H1 (cell line): Measurements from ENCODE around the gene PLCH2. TPM values are rescaled to one million over a fixed set of nuclear protein-coding genes. Genes with fewer than 3 reads are reported as not detected.

Source experiments
- CREB1 ChIP-seq: IDR thresholded peaks from 2 replicates; pipeline ENCODE4 v1.6.1; 2012; ENCODE audit warnings: inconsistent platforms
- CTBP2 ChIP-seq: IDR thresholded peaks from 2 replicates; pipeline ENCODE4 v1.7.0; 2011; ENCODE audit warnings: borderline replicate concordance, mild to moderate bottlenecking, moderate library complexity, mixed read lengths, low read length; ENCODE audit not compliant: insufficient read depth, insufficient read length
- NANOG ChIP-seq: IDR thresholded peaks from 2 replicates; pipeline ENCODE4 v1.6.1; 2011; ENCODE audit warnings: low read length, low read depth, mild to moderate bottlenecking, inconsistent platforms; ENCODE audit not compliant: insufficient read depth, poor library complexity, severe bottlenecking
- PHF8 ChIP-seq: fragments of 200-600 bp; sonication (generic); conservative IDR thresholded peaks from 2 replicates; pipeline ENCODE4 v1.7.1; 2012; ENCODE audit warnings: low read depth, mild to moderate bottlenecking, inconsistent platforms, low read length, moderate library complexity
- polyA plus RNA-seq, 7 experiments: library from polyadenylated mRNA; depleted of rRNA in 3 of 7; stranded (reverse) in 5 of 7; unstranded in 2 of 7; fragments of >200 nt in 5 of 7; fragments of 200-250 nt in 2 of 7; gene quantifications; 1 replicate in 5 of 7; 2 replicates in 1 of 7; 4 replicates in 1 of 7; pipeline versions ENCODE4 v1.2.1 to v1.2.3, GENCODE V29; 2011 to 2013; ENCODE audit warnings: missing spikeins in 2 of 7, mixed read lengths in 2 of 7
- total RNA-seq: library from RNA; stranded (reverse); fragmentation: NEBNext Ultra II Directional; extraction: Animal tissue kit (Norgen Biotek cat#: 25700); gene quantifications from 2 replicates; pipeline ENCODE4 v1.2.1, GENCODE V29; 2021

PLCH2 gene
- total and polyA plus RNA-seq, 2 of the 8 experiments (the other 6 are each of a cell fraction or from before 2014, with no cell fraction given): 0.14 to 0.19 TPM

GRCh38 chr1:2454227-2454626 lies 21.9 kb upstream of the PLCH2 start (continued):
- TF ChIP-seq CTBP2: no peak
- no peak for TF ChIP-seq PHF8
- TF ChIP-seq CREB1: no peak
- no peak for TF ChIP-seq NANOG
